ENCODE measurements around the gene TNFRSF25. TPM values are rescaled to one million over a fixed set of nuclear protein-coding genes. Genes with fewer than 3 reads are reported as not detected.

Gene TNFRSF25, protein sequence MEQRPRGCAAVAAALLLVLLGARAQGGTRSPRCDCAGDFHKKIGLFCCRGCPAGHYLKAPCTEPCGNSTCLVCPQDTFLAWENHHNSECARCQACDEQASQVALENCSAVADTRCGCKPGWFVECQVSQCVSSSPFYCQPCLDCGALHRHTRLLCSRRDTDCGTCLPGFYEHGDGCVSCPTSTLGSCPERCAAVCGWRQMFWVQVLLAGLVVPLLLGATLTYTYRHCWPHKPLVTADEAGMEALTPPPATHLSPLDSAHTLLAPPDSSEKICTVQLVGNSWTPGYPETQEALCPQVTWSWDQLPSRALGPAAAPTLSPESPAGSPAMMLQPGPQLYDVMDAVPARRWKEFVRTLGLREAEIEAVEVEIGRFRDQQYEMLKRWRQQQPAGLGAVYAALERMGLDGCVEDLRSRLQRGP
- 52.0 TPM for total RNA-seq

GRCh38 chr1:6466023-6466422, at the start of gene TNFRSF25:
Gene TNFRSF25, minus strand, starts transcription at chr1:6466173. Its CDS starts 66 bp downstream, at chr1:6466107.
- ATAC-seq (no peak), DNase-seq (ENCODE audit: low spot score) (no peak)
- intact Hi-C loops (cut with DNase I): no loop called here

DNA sequence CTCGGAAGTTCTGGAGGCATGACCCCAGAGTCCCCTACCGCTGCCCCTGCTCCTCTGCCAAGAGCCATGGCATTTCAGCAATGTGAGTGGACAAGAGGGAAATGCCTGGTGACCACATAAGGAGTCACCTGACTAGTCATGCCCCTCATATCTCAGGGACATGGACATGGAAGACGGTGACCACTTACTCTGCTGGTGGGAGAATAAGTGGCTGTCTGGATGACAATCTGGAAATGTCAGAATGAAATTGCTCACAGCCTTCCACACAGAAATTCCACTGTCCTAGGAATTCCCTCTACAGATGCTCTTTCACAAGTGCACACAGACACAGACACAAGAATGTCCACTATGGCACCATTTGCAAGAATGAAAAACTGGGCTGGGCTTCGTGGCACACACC, 49.8 kb upstream of the TNFRSF25 start:
- intact Hi-C loops (cut with DNase I): no loop called here
- DNase-seq (ENCODE audit: low spot score) (no peak), ATAC-seq (no peak)

GRCh38 chr1:6513320-6513801, 47.4 kb upstream of the TNFRSF25 start:
- ATAC-seq: no peak

DNA sequence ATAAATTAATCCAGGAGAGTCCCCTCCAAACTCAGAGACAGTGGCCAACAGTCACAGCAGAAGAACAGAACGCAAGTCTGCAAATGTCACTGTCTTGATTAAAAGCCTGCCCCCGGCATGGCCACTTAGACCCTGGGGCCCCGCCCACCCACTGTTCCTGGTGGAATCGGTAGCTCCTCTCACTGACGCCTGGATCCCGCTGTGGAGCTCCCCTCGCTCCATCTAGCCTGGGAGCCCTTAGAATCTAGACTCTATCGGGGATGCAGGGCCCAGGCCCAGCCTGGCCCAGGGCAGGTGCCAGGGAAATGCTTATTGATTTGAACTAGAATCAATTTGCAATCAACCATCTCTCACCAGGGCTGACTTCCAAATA, 46.9 kb upstream of the TNFRSF25 start:
- intact Hi-C loops (cut with DNase I): no loop called here
- ATAC-seq: no peak
- DNase-seq (ENCODE audit: low spot score): no peak

More at GRCh38 chr1:6513320-6513801, 47.4 kb upstream of the TNFRSF25 start:
- no peak for DNase-seq (ENCODE audit: low spot score)
- intact Hi-C loops (cut with DNase I): no loop called here

GRCh38 chr1:6512245-6512907, 46.4 kb upstream of the TNFRSF25 start:
- intact Hi-C loops (cut with DNase I): no loop called here
- ATAC-seq (no peak), DNase-seq (ENCODE audit: low spot score) (no peak)

DNA sequence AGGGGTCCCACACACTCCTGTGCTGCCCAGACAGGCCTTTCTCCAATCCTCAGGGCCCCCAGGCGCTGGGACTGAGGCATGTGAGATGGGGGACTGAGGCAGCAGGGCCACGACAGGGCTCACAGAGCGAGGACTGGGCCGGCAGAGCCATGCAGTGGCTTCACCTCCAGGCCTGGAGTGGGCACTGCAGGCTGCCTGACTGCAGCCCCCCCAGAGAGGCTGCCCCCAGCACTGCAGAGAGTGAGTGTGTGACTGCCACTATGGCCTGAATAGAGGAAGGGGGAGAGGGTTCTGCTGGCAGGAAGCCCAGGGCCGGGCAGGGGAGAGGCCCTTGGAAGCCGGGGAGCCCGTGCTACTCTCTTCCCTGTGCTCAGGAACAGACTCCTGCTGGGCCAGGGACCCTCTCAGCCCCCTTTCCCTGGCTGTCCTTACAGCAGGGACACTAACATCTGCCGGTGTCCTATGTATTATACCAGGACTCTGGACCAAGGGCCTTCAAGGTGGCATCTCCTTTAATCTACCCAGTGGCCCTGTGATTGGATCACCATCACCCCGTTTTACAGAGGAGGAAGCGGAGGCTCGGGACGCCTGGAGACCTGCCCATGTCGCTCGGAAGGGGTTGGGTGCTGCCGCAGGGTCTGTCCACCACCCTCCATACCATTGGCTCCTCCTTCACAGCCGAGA, 45.7 kb upstream of the TNFRSF25 start:
- intact Hi-C loops (cut with DNase I): no loop called here
- DNase-seq (ENCODE audit: low spot score): no peak
- ATAC-seq: no peak

DNA sequence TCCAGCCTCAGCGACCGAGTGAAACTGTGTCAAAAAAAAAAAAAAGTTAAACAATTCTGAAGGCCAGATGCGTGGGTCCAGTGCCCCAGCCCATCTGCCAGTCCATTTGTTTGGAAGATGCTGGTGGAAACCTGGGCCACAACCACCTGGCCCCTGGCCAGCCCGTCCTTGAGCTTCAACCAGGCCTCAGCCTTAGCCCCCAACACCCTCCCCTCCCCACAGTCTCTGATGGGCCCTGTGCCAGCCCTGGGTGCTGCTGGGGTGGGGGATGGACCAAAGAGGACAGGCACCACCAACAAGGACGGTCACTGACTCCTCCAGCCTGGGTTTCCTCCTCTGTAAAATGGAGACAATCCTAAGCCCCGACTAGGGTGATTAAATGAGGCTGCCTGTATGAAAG, 45.1 kb upstream of the TNFRSF25 start:
- DNase-seq (ENCODE audit: low spot score) (no peak), ATAC-seq (no peak)
- intact Hi-C loops (cut with DNase I): no loop called here

- DNase-seq (ENCODE audit: low spot score) (no peak), ATAC-seq (no peak)
- intact Hi-C loops (cut with DNase I): no loop called here
Observed at GRCh38 chr1:6510493-6510892, 44.5 kb upstream of the TNFRSF25 start.

GRCh38 chr1:6509919-6510291, 43.9 kb upstream of the TNFRSF25 start:
- no peak for DNase-seq (ENCODE audit: low spot score)
- ATAC-seq: peak; percentile 58
- intact Hi-C loops (cut with DNase I): no loop called here

GRCh38 chr1:6509220-6509918, 43.4 kb upstream of the TNFRSF25 start:
- intact Hi-C loops (cut with DNase I): no loop called here
- peak; percentile 32 for ATAC-seq
- no peak for DNase-seq (ENCODE audit: low spot score)

GRCh38 chr1:6508816-6509189, 42.8 kb upstream of the TNFRSF25 start:
- DNase-seq (ENCODE audit: low spot score) (no peak), ATAC-seq (no peak)
- intact Hi-C loops (cut with DNase I): no loop called here

GRCh38 chr1:6508154-6508815, 42.3 kb upstream of the TNFRSF25 start:
- DNase-seq (ENCODE audit: low spot score) (no peak), ATAC-seq (no peak)
- intact Hi-C loops (cut with DNase I): no loop called here

GRCh38 chr1:6507461-6507911, 41.5 kb upstream of the TNFRSF25 start:
- no peak for ATAC-seq
- intact Hi-C loops (cut with DNase I): no loop called here
- no peak for DNase-seq (ENCODE audit: low spot score)

GRCh38 chr1:6507037-6507428, 41.1 kb upstream of the TNFRSF25 start:
- intact Hi-C loops (cut with DNase I): no loop called here
- DNase-seq (ENCODE audit: low spot score) (no peak), ATAC-seq (no peak)

- intact Hi-C loops (cut with DNase I): no loop called here
- no peak for DNase-seq (ENCODE audit: low spot score)
- peak; percentile 9 for ATAC-seq
Observed at GRCh38 chr1:6506210-6507036, 40.5 kb upstream of the TNFRSF25 start.

GRCh38 chr1:6505367-6506209, 39.6 kb upstream of the TNFRSF25 start:
- intact Hi-C loops (cut with DNase I): no loop called here
- no peak for ATAC-seq
- DNase-seq (ENCODE audit: low spot score): no peak

GRCh38 chr1:6504887-6505286, 38.9 kb upstream of the TNFRSF25 start:
- intact Hi-C loops (cut with DNase I): no loop called here
- DNase-seq (ENCODE audit: low spot score) (no peak), ATAC-seq (no peak)

Data from sciatic nerve (tissue), 2 donors.